GM21360 (cell line): ENCODE results near the gene FRA10AC1.
A peak's percentile ranks its signal among the peaks of the same experiment; 100 is the strongest.

Source experiments
- ATAC-seq: cut with Tn5 transposase; IDR thresholded peaks from one replicate; pipeline ENCODE4 v1.9.1; 2021; ENCODE audit warnings: mild to moderate bottlenecking, moderate library complexity; ENCODE audit not compliant: unreplicated experiment

Gene FRA10AC1

GRCh38 chr10:93702210-93703001 lies at the start of gene FRA10AC1:
FRA10AC1 (minus strand) TSS chr10:93702592; CDS start chr10:93700106, 2,486 bp downstream.
- ATAC-seq, result peak; percentile 83

- no peak for ATAC-seq
Measured at GRCh38 chr10:93751832-93752231, 49.4 kb upstream of the FRA10AC1 start.

DNA sequence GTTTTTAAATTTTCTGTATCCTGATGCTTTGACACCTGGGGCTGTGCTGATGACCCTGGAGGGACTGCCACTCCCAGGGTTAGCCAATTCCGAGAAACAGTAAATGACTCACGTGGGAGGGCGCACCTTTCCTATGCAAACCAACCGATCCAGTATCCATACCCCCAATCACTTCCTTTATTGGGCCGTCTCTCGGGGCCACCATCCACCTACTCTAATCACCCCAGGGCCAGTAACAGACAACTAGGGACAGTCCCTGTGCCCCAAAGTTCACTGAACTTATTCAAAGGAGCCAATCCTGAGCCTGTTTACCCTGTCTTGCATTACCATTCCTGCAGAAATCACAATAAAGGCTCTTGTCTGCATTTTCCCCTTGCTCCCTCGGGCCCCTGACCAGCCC lies 48.7 kb upstream of the FRA10AC1 start:
- ATAC-seq, result no peak

GRCh38 chr10:93749218-93749799 lies 46.9 kb upstream of the FRA10AC1 start:
- ATAC-seq, result no peak

GRCh38 chr10:93746844-93747284 lies 44.5 kb upstream of the FRA10AC1 start:
- ATAC-seq, result no peak

GRCh38 chr10:93745408-93746065 lies 43.1 kb upstream of the FRA10AC1 start:
- no peak for ATAC-seq

GRCh38 chr10:93742633-93743349 lies 40.4 kb upstream of the FRA10AC1 start:
- peak; percentile 88 for ATAC-seq

DNA sequence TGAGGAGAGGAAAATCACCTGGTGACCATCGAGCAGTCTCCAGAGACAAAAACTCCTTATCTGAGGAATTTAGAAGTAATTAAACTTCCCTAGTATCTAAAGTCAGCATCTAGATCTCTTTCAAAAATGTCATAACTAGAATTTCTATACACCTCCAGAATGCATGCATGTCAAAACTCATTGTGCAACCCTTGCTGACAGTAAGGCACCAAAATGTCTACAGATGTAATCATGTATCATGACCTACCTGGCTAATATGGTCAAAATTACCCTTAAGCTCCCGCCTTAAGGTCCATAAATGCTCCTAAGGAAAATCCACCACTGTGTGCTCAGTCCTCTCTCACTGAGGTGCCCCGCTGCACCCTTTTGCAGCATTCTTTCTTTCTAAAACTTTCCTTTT lies 39.0 kb upstream of the FRA10AC1 start:
- no peak for ATAC-seq

DNA sequence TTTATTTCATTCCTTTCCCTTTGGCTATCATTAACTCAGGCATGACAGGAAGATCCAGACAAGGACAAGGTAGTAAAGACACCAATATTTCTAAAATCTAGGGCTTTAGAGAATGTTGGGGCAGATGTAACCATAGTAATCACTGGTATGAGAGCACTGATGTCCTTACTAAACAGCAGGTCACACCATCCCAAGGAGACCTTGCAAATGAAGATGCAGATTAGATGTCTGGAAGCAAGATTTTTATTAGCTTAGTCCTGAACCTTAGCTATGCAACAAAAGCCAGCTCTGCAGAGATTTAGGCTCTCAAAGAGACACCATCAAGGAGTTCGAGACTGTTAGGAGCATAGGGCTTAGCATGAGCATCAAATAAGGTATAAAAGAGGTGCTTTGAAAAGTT lies 23.6 kb upstream of the FRA10AC1 start:
- no peak for ATAC-seq

DNA sequence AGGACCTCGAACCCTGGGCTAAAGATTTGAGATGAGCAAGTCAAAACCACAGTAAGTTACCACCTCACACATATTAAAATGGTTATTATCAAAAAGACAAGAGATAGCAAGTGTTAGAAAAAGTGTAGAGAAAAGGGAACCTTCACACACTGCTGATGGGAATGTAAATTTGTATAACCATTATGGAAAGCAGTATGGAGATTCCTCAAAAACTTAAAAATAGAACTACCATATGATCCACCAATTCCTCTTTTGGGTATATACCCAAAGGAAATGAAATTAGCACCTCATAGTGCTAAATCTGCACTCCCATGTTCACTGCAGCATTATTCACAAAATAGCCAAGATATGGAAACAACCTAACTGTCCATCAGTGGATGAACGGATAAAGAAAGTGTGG lies 20.8 kb upstream of the FRA10AC1 start:
- no peak for ATAC-seq

DNA sequence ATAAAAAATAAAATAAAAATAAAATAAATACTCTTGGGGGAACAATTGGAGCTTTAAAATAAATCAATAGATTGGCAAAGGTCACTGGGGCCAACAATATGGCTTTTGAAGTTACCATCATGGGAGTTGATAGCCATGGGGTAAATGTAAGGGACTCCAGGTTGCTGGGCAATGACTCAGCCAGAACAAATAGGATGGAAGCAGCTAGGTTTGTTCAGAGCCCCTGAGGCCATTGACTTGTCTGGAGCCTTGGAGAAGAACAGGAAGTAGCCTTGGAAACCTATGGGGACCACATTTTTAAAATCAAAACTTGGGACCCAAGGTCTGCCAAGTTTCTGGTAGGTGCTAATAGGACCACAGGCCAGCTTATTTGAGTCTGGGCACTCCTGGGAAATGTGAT lies 20.2 kb upstream of the FRA10AC1 start:
- no peak for ATAC-seq

DNA sequence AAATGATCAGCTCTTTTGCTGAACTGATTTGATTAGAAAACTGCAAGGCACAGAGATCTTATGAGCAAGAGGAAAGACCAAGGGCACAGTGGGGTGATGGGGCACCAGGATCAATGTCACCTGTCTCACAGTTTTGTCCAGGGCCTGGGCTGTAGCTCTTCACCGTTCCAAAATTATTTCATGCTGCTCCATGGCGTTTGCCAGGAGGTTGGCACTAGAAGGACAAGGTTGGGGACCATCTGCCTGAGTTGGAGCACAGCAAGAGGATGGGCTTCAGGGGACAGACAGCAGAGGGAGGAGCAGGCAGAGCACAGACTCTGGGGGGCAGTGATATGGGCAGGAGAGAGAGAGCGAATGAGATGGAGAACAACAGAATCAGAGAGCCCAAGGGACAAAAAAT lies 17.5 kb upstream of the FRA10AC1 start:
- no peak for ATAC-seq

DNA sequence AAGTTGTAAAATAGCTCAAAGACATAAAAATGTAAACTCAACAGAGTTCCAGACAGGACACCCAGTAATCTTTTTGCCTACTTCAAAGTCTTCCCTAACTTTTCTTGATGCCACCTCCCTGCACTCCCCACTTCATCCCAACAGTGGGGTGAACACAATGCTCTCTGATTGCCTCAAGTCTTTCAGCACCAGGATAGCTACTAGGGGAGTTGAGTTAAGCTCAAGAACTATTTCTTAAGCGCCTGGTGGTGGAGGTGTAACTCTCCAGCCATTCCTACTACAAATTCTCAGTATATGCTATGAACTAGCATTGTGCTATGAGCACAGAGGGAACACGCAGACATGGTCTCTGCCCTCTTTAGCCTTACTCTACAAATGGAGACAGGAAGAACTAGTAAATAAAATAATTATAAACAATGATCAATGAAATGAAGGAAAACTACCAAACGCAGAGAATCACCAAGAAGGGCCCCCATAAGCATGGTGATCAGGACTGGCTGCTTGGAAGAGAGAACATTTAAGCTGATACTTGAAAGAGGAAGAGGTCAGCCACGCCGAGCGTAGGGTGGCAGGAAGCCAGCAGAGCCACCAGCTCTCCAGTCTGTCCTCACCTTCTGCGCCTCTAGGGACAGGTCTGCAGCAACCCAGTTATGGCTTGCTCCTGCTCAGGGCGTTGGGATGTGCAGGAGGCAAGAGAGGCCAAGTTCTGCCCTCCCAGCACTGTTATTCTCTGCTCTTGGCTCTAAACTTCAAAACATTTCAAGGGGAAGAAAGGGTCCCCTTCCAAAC lies 16.7 kb upstream of the FRA10AC1 start:
- peak; percentile 34 for ATAC-seq

- ATAC-seq, result no peak
Measured at GRCh38 chr10:93716766-93717165, 14.4 kb upstream of the FRA10AC1 start.

DNA sequence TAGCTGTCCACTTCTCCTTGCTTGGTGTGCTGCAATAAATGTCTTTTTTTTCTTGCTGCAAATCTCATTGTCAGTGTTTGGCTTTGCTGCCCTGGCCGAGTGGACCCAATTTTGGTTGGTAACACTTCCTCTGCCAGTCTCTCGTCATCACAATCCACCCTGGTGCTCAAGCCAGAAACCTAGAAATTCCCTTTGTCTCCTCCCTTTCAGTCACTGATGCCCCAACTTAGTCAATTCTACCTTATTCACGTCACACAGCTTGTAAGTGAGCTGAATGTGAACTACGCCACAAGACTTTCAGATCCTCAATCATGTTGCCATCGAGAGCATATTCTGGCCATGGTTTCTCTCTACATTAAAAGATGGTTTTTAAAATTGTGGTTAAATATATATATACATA lies 13.0 kb upstream of the FRA10AC1 start:
- peak; percentile 95 for ATAC-seq

DNA sequence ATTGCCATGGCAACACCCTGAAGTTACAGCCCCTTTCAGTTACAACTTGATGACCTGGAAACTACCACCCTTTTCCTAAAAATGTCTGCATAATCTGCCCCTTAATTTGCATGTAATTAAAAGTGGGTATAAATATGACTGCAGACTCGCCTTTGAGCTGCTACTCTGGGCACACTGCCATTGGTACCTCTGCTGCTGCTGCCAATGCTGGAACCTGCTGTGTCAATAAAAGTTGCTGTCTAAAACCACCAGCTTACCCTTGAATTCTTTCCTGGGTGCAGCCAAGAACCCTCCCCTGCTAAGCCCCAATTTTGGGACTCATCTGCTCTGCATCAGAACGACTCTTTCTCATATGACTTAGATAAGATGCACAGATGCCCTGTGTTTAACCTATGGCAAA lies 10.2 kb upstream of the FRA10AC1 start:
- no peak for ATAC-seq

GRCh38 chr10:93711891-93712290 lies 9.5 kb upstream of the FRA10AC1 start:
- no peak for ATAC-seq

DNA sequence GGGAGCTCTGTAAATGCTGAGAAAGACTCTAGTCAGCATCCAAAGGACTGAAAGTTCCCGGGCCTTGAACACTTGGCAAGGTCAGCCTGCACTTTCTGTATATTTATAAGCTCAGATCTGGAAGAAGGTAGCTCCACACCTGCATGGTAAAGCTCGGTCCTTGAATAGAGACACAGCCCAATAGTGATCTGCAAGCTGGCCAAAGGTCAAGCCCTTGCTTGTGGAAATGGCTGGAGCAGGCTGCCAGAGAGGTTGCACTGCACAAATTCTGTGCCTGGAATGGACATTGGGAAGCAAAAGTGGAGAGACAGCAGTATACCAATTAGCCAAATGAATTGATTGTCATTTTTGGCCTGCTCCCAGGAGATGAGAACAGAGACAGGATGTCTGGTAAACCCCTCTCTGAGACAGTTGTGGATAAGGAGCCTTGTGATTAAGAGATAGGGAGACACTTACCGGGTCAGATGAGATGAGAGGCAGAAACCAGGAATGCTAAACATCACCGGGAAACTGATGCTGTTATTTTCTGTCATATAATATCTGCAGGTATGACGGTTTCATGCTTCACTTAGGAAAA lies 8.0 kb upstream of the FRA10AC1 start:
- ATAC-seq, result no peak

GRCh38 chr10:93707623-93708022 lies 5.2 kb upstream of the FRA10AC1 start:
- no peak for ATAC-seq

DNA sequence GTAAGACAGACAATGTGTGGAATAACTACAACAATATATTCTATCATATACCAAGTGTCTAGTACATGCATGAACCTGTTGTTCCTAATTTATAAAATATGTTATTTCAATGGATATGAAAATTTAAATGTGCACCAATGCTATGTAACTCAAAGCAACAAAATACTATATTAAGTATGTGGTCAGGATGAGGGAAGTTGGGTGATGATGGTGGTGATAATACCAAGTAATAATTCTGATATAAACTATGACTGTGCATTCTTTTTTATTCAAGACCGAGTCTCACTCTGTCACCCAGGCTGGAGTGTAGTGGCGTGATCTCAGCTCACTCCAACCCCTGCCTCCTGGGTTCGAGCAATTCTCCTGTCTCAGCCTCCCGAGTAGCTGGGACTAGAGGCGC lies 2.1 kb upstream of the FRA10AC1 start:
- no peak for ATAC-seq
